GM12875 (cell line): Measurements from ENCODE around the gene ATP8B3.
"Not testable (repeated sequence)": the region's sequence is repeated elsewhere in the genome, so short reads cannot be mapped to it uniquely, and the experiment has no call there.

ENCODE experiments used
- H3K4me3 ChIP-seq: one replicate; pipeline ENCODE4 v1.5.1; 2011; ENCODE audit warnings: low read depth, low read length, control low read depth
- CTCF ChIP-seq: IDR thresholded peaks from 2 replicates; pipeline ENCODE4 v1.5.1; 2011; ENCODE audit warnings: low read depth, mild to moderate bottlenecking, control low read depth, inconsistent platforms, low read length, moderate library complexity, borderline replicate concordance; ENCODE audit not compliant: insufficient read depth

ATP8B3 gene

DNA sequence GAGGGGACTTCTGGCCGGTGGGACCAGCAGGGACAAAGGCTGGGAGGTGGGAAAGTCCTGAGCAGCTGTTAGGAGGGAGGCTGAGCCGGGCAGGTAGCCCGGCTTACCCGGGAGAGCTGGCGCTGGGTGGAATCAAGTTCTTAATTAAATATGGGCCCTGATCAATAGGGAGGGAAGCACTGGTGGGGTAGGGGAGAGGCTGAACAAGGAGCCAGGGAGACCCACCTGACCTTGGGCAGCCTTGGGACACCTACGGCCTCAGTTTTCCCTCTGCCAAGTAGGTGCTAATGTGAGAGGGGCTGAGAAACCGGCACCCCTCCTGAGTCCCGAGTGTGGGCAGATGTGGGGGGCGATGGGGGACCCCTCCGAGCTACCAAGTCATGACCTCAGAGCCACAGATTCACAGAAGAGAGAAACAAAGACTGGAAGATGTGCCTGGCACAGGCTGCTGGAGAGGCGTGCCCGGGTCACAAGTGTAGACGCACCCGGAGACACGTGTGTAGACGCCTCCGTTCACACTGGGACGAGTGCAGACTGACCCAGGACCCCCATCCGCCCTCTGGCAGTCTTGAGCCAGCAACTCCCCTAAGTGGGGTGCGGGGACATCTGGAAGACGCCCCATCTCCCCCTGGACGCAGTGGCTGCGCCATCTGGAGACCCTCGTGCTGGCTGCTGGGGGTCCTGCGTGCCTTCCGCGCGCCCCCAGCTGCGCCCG is 50.4 kb downstream of the ATP8B3 start:
- H3K4me3 ChIP-seq: no peak overlapping the region
- no peak for TF ChIP-seq CTCF

DNA sequence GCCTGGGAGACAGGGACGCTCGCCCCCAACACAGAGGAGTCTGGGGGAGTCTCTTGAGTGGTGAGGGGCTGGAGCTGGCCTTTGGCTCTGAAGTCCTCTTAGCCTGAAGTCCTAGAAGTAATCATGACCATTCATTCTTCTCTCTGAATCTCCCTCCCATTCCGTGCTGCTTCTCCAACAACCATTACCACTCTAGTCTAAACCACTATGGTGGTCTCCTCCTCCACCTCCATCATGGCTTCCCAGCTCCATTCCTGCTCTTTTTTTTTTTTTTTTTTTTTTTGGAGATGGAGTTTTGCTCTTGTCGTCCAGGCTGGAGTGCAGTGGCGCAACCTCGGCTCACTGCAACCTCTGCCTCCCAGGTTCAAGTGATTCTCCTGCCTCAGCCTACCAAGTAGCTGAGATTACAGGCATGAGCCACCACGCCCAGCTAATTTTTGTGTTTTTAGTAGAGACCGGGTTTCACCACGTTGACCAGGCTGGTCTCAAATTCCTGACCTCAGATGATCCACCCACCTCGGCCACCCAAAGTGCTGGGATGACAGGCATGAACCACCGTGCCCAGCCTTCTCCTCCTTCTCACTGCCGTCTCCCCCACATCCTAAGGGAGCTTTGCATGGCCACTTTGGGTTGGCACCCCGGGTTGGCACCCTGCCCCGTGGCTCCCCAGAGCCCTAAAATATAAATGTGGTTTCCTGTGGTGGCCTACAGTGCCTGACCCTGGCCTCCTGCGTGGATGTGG is 51.1 kb downstream of the ATP8B3 start:
- H3K4me3 ChIP-seq: not testable (repeated sequence)

- no peak for TF ChIP-seq CTCF
Observed at GRCh38 chr19:1760020-1760419, 52.1 kb downstream of the ATP8B3 start.

GRCh38 chr19:1758959-1759903 is 52.8 kb downstream of the ATP8B3 start:
- no peak overlapping the region for H3K4me3 ChIP-seq
- TF ChIP-seq CTCF: no peak

More at GRCh38 chr19:1760020-1760419, 52.1 kb downstream of the ATP8B3 start:
- no peak overlapping the region for H3K4me3 ChIP-seq

DNA sequence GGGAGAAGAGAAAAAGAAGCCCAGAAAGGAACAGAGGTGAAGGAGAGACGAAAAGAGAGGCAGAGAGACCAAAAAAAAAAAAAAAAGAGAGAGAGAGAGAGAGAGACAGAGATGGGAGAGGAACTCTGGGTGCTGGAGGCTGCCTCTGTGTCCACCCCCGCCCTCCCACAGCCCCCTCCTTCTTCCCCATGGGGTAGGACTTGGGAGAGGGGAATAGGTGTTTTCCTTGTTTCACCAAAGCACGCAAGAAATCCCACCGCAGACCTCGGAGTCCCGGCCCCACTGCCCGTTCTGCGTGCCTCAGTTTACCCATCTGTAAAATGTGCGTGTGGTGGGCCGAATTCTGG is 53.9 kb downstream of the ATP8B3 start:
- H3K4me3 ChIP-seq: no peak overlapping the region
- TF ChIP-seq CTCF: no peak

DNA sequence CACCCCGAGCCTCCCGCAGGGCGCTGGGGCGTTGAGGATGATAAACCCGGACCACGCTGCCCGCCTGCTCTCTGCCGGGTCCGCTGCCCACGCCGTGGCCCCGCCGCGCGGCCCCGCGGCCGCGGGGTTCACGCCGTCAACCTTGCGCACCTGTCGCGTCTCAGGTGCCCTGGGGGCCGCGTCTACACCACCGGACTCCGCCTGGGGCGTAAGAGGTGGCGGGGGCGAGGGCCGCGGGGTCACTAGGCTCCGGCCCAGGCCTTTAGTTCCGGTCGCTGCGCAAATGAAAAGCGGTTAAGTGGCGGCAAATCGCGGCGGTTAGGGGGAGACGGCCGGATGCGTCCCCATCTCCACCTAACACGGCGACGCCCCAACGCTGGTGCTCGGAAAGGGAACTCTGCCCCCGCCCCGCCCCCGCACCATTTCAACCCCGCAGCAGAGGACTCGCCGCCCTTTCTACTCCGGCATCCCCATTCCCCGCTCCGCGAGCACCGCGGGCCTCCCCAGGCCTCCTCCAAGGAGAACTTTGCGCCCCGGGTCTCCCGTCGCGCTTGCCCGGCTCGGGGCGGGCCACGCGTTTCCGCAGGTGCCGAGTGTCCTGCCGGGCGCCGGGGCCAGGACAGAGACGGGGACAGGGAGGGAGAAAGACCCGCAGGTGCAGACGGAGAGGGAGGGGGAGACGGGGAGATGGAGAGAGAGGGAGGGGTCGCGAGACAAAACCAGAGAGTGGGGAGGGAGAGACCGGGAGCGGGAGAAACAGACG is 54.4 kb downstream of the ATP8B3 start:
- H3K4me3 ChIP-seq: no peak overlapping the region

More for the DNA sequence above, 54.4 kb downstream of the ATP8B3 start:
- no peak for TF ChIP-seq CTCF
